ENCODE measurements around the gene TBC1D12.
"Not testable (repeated sequence)": the region's sequence is repeated elsewhere in the genome, so short reads cannot be mapped to it uniquely, and the experiment has no call there.

TBC1D12 gene

DNA sequence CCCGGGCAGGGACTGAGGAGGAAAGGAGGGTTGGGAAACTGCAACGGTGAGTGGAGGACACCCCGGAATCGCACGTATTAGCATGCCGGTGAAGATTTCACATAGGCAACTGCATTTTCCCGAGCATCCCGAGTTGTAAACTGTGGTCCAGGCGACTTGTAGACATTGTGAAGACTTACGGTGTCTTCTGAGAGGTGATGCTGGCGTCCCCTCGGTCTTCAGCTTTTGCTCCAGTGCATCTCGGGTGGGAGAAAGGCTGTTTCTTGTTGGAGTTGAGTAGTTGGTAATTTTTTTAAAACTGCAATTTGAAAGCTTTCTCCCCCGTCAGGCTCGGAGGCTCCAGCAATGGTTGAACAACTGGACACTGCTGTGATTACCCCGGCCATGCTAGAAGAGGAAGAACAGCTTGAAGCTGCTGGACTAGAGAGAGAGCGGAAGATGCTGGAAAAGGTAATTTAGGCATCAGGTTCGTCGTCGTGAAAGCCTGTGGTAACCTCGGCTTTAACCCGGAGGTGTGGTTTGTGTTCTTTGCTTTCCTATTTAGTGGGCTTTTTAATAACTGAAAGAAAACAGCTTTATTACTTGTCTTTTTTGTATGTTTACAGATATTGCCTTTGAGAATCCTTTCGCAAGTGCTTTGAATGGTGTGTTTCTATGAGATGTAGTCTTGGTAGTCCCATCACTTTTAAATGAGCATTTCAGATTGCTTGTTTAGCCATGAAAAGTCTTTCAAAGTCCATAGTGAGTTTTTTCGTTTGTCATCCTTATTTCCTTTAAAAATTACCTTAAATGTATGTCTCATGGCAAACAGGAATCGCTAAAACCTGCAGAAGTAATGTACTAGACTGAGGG lies 143.9 kb downstream of the TBC1D12 start:
- DNase-seq (ENCODE audit: low read depth in 2 of 2) = no peak

GRCh38 chr10:94546901-94547185 lies 144.5 kb downstream of the TBC1D12 start:
- DNase-seq (ENCODE audit: low read depth in 2 of 2) = no peak

- no peak for DNase-seq (ENCODE audit: low read depth in 2 of 2)
Observed at GRCh38 chr10:94549221-94549620, 146.9 kb downstream of the TBC1D12 start.

GRCh38 chr10:94567714-94568307 lies 165.5 kb downstream of the TBC1D12 start:
- not testable (repeated sequence) for DNase-seq (ENCODE audit: low read depth in 2 of 2)

- no peak for DNase-seq (ENCODE audit: low read depth in 2 of 2)
Observed at GRCh38 chr10:94571081-94571480, 168.7 kb downstream of the TBC1D12 start.

DNA sequence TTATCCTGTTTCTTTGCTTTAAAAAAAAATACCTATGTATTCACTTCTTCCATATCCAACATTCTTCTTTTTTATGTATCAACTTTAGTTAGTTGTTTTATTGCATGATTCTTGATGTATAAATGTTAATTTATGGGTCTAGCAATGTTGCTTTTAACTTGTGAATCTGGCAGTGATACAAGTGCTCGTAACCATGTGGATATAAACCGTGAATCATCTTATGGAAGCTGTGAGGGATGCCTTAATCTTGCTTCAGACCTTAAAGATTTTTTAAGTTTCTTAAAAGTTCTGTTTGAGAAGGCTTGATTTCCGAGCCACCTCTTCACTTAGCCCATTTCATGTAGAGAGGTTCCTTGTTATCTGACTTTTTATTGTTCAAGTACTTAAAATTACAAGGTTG lies 169.2 kb downstream of the TBC1D12 start:
- no peak for DNase-seq (ENCODE audit: low read depth in 2 of 2)

- no peak for DNase-seq (ENCODE audit: low read depth in 2 of 2)
Observed at GRCh38 chr10:94578790-94579189, 176.4 kb downstream of the TBC1D12 start.

DNA sequence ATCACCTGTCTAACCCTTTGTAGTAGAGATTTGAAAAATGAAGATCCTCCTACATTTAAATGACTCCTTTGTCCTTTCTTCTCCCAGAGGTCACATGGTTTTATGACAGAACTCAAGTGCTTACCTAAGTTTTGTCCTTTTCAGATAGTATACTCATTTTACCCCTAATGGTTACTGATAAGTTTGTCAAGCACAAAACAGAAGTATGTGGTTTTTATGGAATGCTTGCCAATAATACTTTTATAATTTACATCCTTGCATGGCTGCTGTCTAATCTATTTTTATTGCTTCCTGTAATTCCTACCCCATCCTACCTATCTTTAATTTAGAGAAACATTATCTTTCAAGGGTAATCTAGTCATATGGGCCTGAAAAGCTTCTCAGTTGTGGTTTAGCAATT lies 180.8 kb downstream of the TBC1D12 start:
- DNase-seq (ENCODE audit: low read depth in 2 of 2) = no peak
